ENCODE data around the gene DLL3.

Gene DLL3

DNA sequence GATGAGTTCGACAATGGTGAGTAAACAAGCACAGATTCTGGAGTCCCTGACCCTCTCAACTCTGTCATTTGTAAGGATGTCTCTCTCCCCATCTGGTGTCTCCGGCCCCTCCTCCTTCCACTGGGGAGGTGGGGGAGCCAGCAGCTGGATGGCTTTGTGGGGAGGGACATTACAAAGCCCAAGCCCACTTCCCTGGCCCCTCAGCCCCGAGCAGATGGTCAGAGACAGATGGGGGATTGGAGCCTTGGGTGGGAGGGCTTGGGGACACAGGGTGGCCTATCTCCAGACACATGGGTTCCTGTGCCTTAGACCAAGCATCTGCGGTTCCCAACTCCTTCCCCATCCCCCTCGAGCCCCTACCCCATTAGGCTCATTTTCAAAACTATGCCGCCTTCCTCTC, 15.6 kb upstream of the DLL3 start:
- no peak for DNase-seq

DNA sequence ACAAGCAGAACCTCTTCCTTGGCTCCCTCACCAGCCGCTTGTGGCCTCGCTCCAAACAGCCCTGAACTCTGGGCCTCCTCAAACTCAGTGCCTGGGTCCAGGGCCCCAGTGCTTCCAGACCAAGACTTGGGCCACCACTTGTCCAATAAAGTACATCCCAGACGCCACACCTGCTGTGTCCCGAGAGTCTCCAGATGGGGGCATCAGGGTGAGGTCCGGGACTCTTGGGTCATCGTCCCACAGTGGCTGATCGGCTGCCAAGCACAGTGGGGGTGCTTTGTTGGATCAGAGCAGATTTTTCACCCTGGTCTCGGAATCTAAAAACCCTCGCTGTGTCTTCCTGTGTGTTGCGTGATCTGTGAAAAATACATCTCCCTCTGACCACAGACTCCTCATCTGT, 9.0 kb upstream of the DLL3 start:
- no peak for DNase-seq

DNA sequence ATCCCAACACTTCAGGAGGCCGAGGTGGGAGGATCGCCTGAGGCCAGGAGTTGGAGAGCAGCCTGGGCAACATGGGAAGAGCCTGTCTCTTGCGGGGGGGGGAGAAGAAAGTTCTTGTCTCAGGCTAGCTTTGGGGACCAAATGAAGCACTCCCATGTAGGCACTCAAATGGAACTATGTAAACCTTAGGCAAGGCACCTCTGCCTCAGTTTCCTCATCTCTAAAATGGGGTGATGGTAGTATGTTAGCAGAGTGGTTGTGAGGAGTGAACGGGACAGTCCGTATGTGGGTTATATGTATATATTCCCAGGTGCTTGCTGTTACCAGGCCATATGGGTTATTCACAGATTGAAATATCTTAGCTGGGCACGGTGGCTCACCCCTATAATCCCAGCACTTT, 6.5 kb upstream of the DLL3 start:
- no peak for DNase-seq

DNA sequence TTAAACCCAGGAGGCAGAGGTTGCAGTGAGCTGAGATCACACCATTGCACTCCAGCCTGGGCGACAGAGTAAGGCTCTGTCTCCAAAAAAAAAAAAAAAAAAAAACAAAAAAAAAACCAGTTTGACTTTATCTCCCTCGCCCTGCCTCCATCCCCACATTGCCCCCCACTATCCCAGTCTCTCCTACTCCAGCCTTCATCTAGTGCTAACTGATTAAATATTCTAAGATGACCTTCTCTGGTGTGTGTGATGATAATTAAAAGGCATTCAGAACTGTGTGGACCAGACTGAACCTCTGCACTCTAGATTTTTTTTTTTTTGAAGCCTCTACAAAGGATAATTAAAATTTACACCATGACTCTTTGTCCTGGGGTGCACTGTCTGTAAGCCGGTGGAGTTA, 6.0 kb upstream of the DLL3 start:
- no peak for DNase-seq

DNA sequence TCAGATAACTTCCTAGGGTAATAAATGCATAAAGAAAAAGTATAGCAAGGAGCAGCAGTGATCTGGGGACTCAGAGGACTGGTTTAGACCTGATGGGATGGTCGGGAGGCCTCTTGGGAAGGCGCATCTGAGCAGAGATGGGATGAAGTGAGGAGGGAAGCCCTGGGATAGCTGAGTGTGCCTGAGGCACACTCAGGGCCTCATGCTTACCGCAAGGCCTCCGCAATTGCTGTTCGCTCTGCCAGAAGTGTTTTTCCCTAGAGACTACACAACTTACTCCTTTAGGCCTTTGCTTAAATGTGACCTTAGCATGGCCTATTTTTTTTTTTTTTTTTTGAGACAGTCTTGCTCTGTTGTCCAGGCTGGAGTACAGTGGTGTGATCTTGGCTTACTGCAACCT, 4.1 kb upstream of the DLL3 start:
- no peak for DNase-seq

DNA sequence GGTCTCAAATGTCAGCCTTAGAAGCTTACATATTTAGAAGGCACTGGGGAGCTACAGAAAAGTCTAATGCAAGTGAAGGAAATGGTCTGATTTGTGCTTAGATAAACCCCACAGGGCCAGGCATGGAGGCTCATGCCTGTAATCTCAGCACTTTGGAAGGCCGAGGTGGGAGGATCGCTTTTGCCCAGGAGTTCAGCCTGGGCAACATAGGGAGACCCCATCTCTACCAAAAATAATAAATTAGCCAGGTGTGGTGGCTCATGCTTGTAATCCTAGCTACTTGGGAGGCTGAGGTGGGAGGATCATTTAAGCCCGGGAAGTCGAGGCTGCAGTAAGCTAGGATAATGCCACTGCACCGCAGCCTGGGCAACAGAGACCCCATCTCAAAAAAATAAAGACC, 2.7 kb upstream of the DLL3 start:
- no peak for DNase-seq

DNA sequence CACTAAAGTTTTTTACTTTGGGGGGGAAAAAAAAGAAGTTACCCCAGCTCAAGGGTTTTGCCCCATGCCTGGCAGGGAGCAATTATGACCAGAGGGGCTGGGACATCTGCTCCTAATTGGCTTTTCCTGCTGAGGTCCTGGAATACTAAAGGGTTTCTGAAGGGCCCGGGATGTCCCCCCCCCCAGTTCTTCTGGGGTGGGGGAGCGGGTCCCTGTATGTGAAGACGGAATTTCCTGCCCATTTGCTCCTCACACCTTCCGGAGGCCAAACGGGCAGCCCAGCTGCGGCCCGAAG, 1.1 kb upstream of the DLL3 start:
- DNase-seq, result no peak

DNA sequence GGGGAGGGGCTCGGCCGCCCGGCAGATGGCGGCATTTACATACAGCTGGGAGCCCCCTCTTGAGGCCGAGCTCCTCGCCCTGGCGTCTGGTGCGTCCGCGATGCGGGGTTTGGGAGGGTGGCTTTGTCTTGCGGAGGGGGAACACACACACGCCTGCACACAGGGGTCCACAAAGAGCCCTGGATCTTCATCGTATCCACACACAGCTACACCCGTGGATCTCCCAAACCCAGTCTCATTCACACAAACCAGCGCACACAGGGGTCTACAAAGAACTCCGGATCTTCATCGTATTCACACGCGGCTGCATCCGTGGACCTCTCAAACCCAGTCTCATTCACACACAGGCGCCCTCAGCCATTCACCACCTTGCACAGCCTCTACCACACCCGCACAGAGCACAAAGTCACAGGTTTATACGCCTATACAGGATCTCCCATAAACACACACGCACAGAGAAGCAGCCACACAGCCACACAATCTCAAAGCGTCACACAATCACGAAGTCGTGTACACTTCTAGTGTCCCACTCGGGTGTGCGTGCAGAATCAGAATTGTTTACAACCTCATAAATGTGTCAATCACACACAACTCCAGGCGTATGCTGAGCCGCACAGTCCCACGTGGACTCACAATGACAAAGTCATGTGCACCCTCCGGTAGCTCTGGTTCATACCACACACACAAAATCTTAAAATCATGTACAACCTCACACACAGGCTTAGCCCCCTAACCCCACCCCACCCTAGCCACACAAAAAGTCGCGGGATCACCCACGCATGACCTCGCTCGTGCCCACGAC, 550 bp upstream of the DLL3 start:
- peak; percentile 16 for DNase-seq

DNA sequence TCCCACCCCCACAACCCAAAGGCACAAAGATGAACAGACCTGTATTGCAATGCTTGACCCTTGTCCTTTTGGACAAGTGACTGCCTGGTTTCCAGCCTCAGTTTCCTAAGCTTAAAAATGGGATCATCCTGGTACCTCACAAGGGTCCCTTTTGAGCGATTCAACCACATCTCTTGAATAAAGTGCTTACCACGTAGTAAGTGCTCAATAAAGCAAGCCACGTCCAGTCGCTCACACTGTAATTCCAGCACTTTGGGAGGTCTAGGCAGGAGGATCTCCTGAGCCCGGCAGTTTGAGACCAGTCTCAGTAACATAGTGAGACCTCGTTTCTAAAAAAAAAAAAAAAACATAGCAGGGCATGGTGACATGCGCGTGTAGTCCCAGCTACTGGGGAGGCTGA, 1.2 kb downstream of the DLL3 start:
- DNase-seq, result no peak

DNA sequence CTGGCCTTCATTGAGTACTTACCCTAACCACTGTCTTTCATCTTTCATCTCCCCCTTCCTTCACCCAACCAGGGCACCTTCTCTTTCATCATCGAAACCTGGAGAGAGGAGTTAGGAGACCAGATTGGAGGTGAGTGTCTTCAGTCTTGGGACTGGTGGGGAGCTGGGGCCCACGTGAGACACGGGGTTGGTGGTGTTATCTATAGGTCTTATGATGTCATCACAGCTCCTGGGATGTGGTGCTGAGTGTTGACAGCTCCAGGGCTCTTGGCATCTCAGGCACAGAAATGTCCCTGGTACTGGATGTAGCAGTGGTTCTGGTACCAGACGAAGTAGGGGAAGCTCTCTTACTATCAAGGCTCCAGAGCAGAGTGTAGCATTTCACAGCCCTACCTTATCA, 1.8 kb downstream of the DLL3 start:
- no peak for DNase-seq

DNA sequence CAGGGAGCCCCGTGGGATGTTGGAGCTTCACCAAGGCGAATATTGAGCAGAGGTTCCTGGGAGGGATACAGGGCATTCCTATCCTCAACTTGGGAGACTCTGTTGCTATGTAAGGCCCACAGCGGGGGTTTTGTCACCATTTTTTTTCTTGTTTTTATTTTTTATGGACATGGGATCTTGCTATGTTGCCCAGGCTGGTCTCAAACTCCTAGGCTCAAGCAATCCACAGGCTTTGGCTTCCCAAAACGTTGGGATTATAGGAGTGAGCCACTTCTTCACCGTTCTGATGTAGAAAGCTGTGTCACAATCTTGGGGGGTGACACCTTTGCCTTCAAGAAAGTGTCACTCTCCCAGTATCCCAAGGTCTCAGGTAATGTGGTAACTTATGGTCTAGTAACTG, 2.6 kb downstream of the DLL3 start:
- DNase-seq, result no peak

DNA sequence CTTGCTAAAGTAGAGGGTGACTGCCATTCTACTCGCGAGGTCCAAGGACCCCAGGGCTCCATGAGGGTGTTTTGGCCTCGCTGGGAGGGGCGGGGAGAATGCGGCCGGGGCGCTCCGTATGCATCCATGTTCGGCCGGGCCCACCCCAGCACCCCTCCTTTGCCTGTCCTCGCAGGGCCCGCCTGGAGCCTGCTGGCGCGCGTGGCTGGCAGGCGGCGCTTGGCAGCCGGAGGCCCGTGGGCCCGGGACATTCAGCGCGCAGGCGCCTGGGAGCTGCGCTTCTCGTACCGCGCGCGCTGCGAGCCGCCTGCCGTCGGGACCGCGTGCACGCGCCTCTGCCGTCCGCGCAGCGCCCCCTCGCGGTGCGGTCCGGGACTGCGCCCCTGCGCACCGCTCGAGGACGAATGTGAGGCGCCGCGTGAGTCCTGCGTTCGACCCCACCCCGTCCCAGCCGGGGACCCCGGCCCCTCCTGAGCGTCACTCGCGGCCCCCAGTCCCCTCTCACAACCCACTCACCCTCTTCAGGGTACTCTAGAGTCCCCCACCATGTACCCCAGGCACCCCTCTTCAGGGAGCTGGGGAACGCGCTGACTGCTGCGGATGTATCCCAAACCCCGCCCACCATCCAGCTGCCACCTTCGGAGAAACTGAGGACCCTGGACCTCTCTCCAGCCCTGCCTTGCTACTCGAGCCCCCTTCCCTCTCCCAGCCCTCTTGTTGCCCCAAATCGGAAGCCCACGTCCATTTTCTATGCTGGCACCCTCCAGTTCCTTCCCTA, 4.1 kb downstream of the DLL3 start:
- DNase-seq, result peak; percentile 67

DNA sequence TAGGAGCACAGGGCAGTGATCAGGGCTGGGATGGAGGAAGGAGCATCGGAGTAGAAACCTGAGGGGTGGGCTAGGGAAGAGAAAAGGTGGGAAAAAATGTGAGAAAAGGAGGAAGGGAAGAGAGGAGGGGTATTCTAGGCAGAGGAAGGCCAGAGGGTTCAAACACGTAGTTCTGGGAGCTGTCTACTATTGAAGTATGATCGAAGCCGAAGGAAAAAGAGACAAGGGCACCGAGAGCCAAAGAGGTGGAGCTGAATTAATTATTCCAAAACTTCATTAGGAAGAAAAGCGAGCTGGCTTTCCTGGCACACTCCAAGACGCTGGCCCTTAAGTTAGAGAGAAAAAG, 7.8 kb downstream of the DLL3 start:
- no peak for DNase-seq

DNA sequence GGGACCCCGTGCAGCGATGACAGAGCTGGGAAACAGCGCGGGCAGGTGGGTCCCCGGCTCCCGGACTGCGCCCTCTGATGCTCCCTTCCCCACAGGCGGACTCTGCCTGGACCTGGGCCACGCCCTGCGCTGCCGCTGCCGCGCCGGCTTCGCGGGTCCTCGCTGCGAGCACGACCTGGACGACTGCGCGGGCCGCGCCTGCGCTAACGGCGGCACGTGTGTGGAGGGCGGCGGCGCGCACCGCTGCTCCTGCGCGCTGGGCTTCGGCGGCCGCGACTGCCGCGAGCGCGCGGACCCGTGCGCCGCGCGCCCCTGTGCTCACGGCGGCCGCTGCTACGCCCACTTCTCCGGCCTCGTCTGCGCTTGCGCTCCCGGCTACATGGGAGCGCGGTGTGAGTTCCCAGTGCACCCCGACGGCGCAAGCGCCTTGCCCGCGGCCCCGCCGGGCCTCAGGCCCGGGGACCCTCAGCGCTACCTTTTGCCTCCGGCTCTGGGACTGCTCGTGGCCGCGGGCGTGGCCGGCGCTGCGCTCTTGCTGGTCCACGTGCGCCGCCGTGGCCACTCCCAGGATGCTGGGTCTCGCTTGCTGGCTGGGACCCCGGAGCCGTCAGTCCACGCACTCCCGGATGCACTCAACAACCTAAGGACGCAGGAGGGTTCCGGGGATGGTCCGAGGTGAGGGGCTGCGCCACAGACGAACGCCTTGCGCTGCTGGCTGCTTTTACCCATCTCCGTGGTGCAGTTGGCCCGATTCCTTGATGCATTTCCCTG, 8.4 kb downstream of the DLL3 start:
- DNase-seq, result peak; percentile 73

DNA sequence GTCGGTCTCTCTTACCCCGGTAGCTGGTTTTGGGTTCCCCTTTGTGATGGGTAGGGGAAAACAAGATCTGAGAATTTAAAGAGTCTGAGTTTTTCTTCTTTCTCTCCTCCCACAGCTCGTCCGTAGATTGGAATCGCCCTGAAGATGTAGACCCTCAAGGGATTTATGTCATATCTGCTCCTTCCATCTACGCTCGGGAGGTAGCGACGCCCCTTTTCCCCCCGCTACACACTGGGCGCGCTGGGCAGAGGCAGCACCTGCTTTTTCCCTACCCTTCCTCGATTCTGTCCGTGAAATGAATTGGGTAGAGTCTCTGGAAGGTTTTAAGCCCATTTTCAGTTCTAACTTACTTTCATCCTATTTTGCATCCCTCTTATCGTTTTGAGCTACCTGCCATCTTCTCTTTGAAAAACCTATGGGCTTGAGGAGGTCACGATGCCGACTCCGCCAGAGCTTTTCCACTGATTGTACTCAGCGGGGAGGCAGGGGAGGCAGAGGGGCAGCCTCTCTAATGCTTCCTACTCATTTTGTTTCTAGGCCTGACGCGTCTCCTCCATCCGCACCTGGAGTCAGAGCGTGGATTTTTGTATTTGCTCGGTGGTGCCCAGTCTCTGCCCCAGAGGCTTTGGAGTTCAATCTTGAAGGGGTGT, 9.1 kb downstream of the DLL3 start:
- no peak for DNase-seq

DNA sequence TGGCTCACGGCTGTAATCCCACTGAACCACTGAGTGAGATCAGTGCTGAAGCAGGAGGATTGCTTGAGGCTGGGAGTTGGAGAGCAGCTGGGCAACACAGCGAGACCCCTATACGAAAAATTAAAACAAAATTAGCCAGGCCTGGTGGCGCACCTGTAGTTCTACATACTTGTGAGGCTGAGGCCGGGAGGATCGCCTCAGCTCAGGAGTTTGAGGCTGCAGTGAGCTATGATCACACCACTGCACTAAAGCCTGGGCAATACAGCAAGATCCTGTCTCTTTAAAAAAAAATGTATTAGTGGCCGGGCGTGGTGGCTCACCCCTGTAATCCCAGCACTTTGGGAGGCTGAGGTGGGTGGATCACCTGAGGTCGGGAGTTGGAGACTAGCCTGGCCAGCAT, 9.9 kb downstream of the DLL3 start:
- DNase-seq, result no peak

DNA sequence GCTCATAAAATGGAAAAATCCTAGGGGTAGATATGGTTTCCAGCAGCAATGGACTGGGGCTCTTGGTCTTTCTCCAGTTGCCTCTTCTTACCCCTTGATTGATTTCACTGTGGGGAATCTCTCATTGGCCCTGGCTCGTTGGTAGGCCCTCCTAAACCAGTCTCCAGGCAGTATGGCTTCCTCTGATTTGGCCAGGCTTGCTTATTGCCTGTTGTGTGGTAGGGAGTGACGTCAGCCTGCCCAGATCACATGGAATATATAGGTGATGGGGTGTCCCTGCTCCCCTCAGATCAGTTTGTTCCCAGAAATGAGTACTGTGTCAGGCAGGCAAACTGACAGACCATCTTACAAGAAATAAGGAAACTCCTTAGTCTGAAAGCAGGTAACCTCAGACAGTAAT, 10.5 kb downstream of the DLL3 start:
- no peak for DNase-seq

DNA sequence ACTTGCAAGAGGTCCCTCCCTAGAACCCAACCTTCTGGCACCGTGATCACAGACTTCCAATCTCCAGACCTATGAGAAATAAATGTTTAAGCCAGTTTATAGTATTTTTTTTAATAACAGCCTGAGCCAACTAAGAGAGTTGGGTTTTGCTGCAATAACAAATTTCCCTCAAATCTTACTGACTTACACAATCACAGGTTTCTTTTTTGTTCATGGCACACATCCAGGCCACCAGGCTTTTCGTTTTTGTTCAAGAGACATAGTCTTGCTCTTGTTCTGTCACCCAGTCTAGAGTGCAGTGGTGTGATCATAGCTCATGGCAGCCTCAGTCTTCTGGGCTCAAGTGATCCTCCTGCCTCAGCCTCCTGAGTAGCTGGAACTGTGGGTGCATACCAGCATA, 14.2 kb downstream of the DLL3 start:
- no peak for DNase-seq

DNA sequence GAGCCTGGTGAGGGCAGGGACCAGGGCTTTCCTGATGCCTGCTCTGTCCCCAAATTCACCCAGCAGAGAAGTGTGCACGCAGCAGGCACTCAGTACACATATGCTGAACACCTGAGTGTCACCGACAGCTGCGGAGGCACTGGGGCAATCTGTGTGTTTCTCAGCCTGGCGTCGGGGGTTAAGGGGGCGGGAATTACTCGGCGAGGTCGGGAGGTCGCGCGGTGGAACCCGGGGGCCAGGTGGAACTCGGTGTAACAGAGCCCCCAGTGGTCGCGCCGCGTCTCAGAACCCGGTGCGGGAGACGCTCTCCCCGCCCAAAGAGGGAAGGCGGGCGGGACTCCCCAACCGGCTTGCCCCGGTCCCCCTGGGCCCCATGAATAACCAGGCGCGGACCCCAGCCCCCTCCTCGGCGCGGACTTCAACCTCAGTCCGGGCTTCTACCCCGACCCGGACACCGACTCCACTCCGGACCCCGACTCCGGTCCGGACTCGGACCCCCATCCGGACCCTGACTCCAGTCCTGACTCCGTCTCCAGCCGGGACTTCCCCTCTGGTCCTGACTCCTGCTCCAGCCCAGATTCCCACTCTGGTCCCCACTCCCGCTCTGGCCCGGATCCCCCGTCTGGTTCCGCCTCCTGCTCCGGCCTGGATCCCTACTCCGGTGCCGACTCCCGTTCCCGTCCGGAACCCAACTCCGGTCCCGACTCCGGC, 16.2 kb downstream of the DLL3 start, which contains the start of gene SELENOV:
Gene SELENOV (plus strand): TSS at position 300 of the 711 bp plus-strand sequence. CDS start 74 bp downstream, at position 374.
- no peak for DNase-seq

DNA sequence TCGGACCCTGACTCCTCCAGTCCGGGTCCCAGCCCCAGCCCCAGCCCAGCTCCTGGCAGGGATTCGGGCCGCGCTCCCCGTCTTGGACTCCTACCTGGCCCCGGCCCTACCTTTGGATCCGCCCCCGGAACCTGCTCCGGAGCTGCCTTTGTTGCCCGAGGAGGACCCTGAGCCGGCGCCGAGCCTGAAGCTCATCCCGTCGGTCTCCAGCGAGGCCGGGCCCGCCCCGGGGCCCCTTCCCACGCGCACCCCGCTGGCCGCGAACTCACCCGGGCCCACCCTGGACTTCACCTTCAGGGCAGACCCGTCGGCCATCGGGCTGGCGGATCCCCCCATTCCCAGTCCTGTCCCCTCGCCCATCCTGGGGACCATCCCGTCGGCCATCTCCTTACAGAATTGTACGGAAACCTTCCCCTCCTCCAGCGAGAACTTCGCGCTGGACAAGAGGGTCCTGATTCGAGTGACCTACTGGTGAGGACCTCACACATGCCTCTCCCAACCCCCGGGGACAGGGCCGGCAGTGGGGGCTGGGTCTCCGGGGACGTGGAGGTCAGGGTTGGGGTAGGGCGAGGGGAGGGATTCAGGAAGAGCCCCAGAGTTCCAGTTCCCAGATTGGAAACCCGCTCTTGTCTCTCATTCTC, 16.9 kb downstream of the DLL3 start:
- DNase-seq, result no peak

DNA sequence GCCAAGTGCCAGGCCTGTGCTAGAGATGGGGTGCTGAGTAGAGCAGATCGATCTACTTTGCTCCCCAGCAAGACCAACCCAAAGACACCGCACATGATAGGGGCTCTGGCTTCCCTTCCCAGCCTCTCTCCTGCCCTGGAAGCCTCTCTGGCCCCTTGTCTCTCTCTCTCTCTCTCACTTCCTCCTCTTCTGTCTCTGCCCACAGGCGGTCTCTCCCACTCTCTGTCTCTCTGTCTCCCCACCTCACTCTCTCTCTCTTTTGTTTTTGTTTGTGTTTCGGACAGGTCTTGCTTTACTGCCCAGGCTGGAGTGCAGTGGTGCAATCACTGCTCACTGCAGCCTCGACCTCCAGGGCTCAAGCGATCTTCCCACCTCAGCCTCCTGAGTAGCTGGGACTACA, 17.5 kb downstream of the DLL3 start:
- DNase-seq, result no peak

DNA sequence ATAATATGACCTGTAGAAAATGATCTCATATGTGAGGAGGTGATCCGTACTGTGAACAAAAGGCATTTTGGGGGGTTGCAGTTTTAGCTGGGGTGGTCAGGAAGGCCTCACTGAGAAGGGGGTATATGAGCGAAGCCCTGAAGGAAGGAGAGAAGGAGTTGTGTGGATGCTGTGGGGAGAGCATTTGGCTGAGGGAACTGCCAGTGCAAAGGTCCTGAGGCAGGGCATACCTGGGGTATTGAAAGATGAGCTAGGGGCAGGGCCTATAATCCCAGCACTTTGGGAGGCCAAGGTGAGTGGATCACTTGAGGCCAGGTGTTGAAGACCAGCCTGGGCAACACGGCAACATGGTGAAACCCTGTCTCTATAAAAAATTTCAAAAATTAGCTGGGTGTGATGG, 18.7 kb downstream of the DLL3 start:
- DNase-seq, result no peak

All from fibroblast of skin of abdomen (primary cell).